ENCODE data around the gene SPSB4. TPM values are rescaled to one million over a fixed set of nuclear protein-coding genes. Genes with fewer than 3 reads are reported as not detected.
A peak's percentile ranks its signal among the peaks of the same experiment; 100 is the strongest.

The SPSB4 gene
- total and polyA plus RNA-seq, 2 of the 8 experiments (the other 6 are each of a cell fraction or from before 2014, with no cell fraction given), result 15.1 to 17.2 TPM

DNA sequence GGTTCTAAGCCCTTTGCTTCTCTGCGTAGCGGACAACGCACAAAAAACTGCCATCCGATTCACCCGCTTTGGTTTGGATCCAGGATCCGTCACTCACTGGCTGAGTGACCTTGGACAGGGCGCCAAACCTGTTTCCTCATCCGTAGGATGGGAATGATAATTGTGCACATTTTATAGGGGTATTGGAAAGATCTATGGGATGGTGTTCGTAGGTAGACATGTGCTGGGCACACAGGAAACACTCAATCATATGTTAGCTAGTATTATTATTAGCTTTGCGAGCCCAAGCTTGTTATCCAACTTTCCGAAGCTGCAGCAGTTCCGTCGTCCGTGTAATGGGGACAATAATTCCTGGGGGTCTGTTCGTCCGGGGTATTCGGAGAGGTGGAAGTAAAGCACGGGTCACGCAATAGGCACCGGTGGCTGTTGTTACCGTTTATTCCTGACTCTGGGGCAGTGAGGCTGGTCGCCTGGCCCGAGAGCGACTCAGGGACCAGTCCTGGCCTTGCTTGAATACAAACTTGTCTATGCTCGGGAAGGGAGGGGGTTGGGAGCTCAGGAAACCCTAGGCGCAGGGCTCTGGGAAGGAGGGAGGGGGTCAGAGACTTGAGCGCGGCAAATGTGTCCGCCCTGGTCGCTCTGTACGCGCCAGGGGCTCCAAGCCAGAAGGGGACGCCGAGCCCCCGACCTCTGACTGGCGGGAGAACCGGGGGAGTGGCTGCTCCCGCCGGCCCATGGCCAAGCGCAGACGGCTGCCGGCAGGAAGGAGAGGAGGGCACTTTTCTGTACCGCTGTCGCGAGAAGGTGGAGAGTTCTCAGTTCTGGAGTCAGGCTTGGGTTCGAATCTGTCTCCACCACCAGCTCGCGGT is 1.3 kb downstream of the SPSB4 start (continued):
- TF ChIP-seq CREB1 (IDR thresholded peaks at IDR 0.05), result no peak
- TF ChIP-seq SIX5 (IDR thresholded peaks at IDR 0.05; ENCODE audit: low read depth, low read length), result no peak
- peak; percentile 43 for TF ChIP-seq RNF2 (IDR thresholded peaks at IDR 0.05; ENCODE audit: borderline replicate concordance, low read depth, low read length, missing control alignments, poor library complexity, severe bottlenecking)
- no peak for TF ChIP-seq NRF1 (IDR thresholded peaks at IDR 0.05; ENCODE audit: low read depth, low read length)
- TF ChIP-seq, protein P1, sequence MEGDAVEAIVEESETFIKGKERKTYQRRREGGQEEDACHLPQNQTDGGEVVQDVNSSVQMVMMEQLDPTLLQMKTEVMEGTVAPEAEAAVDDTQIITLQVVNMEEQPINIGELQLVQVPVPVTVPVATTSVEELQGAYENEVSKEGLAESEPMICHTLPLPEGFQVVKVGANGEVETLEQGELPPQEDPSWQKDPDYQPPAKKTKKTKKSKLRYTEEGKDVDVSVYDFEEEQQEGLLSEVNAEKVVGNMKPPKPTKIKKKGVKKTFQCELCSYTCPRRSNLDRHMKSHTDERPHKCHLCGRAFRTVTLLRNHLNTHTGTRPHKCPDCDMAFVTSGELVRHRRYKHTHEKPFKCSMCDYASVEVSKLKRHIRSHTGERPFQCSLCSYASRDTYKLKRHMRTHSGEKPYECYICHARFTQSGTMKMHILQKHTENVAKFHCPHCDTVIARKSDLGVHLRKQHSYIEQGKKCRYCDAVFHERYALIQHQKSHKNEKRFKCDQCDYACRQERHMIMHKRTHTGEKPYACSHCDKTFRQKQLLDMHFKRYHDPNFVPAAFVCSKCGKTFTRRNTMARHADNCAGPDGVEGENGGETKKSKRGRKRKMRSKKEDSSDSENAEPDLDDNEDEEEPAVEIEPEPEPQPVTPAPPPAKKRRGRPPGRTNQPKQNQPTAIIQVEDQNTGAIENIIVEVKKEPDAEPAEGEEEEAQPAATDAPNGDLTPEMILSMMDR (IDR thresholded peaks at IDR 0.05; ENCODE audit: control extremely low read depth in 1 of 3, insufficient read depth in 1 of 3, low read depth in 1 of 3, low read length in 3 of 3), result no peak
- peak; percentile 26 for TF ChIP-seq EZH2 (IDR thresholded peaks at IDR 0.05; ENCODE audit: low read depth, low read length, severe bottlenecking)
- TF ChIP-seq RAD21 (IDR thresholded peaks at IDR 0.05 in 1 of 2, conservative IDR thresholded peaks at IDR 0.05 in 1 of 2; ENCODE audit: low read depth in 2 of 2, low read length in 2 of 2), result no peak
- 0 out of 2 replicates have a peak, but pooled peaks have one; percentile 14 for TF ChIP-seq KDM1A (IDR thresholded peaks at IDR 0.05; ENCODE audit: borderline replicate concordance, low read length)
- no peak for TF ChIP-seq SP2 (IDR thresholded peaks at IDR 0.05; ENCODE audit: low read length)
- TF ChIP-seq, protein P2, sequence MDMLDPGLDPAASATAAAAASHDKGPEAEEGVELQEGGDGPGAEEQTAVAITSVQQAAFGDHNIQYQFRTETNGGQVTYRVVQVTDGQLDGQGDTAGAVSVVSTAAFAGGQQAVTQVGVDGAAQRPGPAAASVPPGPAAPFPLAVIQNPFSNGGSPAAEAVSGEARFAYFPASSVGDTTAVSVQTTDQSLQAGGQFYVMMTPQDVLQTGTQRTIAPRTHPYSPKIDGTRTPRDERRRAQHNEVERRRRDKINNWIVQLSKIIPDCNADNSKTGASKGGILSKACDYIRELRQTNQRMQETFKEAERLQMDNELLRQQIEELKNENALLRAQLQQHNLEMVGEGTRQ (IDR thresholded peaks at IDR 0.05; ENCODE audit: low read length), result no peak
- TF ChIP-seq HDAC2 (IDR thresholded peaks at IDR 0.05; ENCODE audit: borderline replicate concordance in 1 of 2, low read depth in 2 of 2, low read length in 2 of 2), result no peak
- no peak for TF ChIP-seq SAP30 (IDR thresholded peaks at IDR 0.05; ENCODE audit: insufficient read depth, insufficient replicate concordance, low read length)
- no peak for TF ChIP-seq POU5F1 (IDR thresholded peaks at IDR 0.05; ENCODE audit: low read depth, low read length)
- peak; percentile 82 for TF ChIP-seq CHD2 (IDR thresholded peaks at IDR 0.05; ENCODE audit: low read length)
- no peak for TF ChIP-seq JUND (IDR thresholded peaks at IDR 0.05; ENCODE audit: low read length)
- no peak for TF ChIP-seq NANOG (IDR thresholded peaks at IDR 0.05; ENCODE audit: insufficient read depth, low read depth, low read length, poor library complexity, severe bottlenecking)
- TF ChIP-seq SP4 (IDR thresholded peaks at IDR 0.05; ENCODE audit: low read length), result no peak
- no peak for TF ChIP-seq PHF8 (conservative IDR thresholded peaks at IDR 0.05; ENCODE audit: low read depth, low read length)
- no peak for TF ChIP-seq ASH2L (IDR thresholded peaks at IDR 0.05; ENCODE audit: low read length)

All from H1 (cell line).